Medulla oblongata (tissue), 1 donor: ENCODE results near the gene WFIKKN2.
A peak's percentile ranks its signal among the peaks of the same experiment; 100 is the strongest.
"Not testable (repeated sequence)": the region's sequence is repeated elsewhere in the genome, so short reads cannot be mapped to it uniquely, and the experiment has no call there.

ENCODE experiments used
- DNase-seq: peaks from one replicate; pipeline ENCODE4 v3.0.0-alpha.2; 2015; ENCODE audit errors: extremely low spot score

WFIKKN2 gene

DNA sequence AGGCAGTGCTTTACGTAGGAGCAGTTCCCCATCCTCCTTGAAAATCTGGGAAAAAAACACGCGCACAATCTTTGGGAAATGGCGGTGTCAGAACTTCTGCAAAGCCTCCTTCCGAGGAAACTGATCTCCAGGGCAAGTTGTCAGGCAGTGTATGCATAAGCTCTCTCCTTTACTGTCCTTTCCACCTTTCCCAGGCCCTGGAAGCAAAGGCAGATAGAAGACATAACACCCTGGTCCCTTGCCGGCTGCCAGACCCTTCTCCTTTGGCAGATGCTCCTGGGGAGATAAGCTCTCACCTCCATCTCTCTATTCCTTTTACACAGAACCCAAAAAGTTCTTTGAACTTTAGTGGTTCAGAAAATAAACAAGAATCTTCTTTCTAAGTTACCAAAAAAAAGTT, 18.4 kb downstream of the WFIKKN2 start:
- DNase-seq, result no peak

DNA sequence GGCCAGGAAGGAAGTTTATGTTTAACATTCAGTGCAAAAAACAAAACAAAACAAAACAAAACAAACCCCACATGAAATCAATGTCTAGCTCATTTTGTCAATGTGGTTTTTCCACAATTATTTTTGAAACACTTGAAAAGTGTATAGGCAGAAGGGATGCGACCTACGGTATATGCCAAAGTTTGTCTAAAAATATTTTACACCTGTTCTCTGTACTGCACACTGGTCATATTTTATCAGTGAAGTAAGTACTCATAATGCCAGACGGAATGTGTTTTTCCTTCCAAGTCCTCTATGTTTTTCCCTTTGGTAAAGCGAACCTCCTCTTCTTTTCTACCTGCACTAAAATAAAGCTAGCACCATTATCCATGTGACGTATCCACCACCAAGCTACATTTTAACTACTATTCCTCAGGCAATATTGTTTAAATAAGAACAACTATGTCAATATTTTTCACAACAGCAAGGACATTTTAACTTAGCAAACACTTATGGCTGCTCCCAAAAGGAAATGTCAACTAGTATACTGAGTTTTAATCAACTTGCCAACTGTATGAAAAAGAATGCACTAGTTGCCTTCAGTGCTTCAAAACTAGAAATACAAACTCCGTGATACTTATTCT, 20.4 kb downstream of the WFIKKN2 start:
- DNase-seq, result no peak

DNA sequence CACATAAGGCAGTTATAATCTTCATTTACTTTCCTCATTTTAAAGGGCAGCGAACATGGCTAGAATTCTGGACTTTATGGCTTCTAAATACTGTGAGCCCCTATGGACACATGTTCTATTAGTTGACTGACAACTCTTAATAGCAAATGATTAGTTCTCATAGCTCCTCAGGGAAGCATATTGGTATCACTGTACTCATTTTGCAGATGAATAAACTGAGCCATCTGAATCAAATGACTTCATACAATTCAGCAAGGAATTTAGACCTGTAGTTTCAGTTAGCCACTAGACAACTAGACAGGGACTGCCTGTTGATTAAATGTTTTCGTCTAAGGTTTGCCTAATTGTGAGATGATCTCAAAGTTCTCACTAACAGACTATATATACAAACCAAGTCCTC, 21.0 kb downstream of the WFIKKN2 start:
- no peak for DNase-seq

DNA sequence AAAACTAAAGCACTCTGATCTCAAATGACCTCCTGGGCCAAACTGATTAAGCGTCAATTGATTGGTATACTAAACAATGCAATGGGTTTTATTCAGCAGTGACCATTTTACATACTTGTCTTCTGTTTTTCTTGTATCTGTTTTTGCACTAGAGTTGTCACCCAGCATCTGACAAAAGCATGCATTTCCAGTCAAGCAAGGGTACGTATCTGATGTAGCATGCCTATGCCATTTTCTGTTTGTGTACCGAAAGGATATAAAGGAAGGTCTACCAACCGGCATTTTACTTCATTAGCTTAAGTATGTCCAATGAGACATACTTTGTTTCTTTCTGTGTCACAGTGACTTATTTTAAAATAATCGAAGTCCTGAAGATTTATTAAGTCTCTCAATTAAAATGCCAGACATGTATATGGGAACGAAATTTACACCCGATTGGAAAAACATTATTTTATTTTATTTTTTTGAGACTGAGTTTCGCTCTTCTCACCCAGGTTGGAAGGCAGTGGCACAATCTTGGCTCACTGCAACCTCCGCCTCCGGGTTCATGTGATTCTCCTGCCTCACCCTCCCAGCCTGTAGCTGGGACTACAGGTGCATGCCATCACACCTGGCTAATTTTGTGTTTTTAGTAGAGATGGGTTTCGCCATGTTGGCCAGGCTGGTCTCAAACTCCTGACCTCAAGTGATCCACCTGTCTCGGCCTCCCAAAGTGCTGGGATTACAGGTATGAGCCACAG, 23.3 kb downstream of the WFIKKN2 start:
- DNase-seq, result no peak

DNA sequence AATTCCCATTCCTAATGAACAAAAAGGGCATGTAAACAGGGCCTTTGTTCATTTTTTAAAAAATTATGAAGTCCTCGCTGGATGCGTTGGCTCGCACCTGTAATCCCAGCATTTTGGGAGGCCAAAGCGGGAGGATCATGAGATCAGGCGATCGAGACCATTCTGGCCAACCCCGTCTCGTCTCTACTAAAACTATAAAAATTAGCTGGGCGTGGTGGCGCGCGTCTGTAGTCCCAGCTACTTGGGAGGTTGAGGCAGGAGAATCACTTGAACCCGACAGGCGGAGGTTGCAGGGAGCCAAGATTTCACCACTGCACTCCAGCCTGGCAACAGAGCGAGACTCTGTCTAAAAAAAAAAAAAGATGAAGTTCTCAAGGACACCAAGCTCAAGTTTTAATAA, 24.3 kb downstream of the WFIKKN2 start:
- not testable (repeated sequence) for DNase-seq

DNA sequence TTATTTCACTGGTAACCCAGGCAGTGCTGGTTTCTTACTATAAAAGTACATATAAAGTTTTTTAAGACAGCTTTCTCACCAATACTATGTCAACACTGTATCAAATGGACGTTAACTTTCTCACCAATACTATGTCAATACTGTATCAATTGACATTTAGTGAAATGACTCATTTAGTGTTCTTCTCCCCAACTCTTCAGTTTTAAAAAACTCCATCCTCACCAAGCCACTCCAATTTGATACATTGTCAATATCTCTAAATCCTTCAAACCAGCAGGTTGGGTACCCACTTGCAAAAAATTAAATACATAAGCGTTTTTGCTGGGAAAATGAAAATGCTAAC, 25.9 kb downstream of the WFIKKN2 start:
- no peak for DNase-seq

DNA sequence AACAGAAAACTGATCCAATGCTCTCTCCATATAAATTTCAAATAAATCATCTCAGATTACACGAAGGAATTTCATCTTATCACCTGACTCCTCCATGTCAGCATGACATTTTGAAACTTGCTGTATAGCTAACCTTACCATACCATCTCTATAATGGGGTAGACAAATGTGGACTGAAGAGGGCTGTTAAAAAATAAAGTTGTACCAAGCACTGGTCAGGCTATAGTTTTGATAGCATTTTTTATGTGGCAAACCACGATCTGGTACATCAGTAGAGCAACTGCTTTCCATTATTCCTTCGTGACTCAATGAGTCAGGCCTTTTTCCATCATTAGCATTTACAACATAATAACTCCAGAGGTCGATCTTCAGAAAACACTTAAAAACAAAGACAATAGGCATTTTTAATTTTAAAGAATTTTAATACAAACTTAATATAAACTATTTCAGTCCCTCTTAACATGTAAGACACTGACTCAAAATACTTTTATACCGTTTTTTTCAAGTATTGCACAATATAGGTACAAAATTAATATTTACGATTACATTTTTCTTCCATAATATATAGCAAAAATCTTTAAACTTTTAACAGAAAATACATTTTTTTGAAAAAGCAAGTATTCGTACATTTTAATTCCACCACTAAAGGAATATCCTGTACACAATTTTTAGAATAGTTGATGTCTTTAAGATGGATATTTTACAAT, 26.6 kb downstream of the WFIKKN2 start:
- DNase-seq, result peak; percentile 51

DNA sequence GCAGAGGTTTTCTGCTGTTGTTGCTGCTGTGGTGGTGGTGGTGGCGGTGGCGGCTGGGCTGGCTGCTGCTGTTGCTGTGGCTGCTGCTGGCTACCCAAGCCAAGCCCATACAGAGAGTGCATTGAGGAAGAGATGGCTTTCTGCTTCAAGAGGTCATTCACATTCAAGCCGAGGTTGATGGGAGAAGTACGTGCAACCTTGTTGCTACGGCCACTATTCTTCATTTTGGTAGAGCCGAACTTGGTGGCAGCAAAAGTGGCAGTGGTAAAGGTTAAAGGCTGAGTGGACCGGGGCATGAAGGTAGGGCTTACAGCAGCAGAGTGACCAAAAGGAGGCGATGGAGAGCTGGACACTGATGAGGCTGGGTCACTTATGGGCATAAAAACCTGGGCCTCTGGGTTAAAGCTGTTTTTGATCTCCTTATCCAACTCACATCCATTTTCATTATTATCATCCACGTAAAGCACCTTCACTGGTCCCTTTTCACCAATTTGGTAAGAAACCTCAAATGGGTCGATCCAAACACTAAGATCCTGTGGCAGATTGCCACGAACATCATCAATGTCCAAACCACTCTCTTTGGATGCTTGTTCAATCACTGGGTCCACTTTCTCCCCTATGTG, 27.9 kb downstream of the WFIKKN2 start:
- peak; percentile 90 for DNase-seq

DNA sequence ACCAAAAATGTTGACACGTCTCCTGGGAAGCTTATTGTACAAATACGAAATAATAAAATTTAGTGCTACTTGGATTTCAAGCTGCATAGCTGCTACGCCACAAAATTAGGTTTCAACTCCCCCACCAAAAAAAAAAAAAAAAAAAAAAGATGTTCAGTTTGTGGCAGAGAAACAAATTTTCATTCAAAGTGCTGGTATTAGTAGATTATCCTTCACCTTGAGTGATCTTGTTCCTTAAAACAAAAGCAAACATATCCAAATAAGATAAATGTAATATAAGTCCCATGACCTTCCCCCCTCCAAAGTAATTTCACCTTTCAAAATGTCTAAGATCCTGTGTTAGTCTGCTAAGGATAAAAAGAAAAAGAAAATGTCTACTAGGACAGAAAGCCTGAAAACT, 28.5 kb downstream of the WFIKKN2 start:
- DNase-seq, result no peak

DNA sequence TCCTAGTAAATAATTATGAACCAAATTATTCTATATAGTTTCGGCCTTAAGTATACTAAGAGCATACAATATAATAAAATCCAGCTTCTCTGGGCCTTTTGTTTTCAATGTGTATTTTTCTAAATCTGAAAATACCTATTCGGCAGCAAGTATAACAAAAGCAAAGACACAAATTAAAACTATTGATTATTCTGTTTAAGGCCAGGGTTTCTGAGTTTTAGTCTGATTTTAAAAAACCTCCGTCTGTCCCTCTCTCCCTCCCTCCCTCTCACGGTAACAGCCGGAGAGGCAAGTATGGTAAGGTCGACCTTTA, 29.3 kb downstream of the WFIKKN2 start:
- DNase-seq, result no peak

DNA sequence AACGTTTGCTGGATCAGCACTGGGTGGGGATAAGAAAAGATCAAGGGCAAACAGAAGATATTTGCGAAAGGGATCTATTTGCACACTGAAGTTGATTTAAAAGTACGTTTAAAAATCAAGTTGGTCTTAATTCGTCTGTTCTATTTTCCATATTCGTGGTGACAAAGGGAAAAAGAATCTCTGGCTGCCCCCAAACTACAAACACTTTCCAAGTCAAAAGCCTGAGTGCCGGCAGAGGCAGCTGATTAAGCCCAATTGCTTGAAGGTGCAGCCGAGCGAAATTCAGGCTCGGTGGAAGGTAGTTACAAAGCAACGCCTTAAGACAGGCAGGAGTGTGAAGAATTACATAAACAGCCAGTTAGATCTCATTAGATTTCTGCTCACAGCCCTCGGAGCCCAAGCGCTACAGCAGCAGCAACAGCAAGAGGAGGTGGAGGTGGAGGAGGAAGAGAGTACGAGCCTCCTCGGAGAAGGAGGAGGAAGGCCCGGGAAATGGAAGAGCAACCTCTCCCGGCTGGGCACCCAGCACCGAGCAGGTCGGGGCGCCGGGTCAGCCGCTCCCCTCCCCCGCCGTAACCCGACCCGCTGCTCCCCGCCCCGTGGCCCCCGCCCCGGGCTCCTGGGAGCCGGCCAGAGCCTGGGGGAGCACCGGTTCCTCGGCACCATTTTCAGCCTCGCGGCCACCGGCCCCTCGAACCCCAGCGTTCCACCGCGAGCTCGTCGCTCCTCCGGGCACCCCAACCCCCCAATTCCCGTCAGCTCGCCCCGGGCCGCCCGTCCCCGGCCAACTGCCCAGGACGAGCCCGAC, 29.9 kb downstream of the WFIKKN2 start:
- peak; percentile 65 for DNase-seq

DNA sequence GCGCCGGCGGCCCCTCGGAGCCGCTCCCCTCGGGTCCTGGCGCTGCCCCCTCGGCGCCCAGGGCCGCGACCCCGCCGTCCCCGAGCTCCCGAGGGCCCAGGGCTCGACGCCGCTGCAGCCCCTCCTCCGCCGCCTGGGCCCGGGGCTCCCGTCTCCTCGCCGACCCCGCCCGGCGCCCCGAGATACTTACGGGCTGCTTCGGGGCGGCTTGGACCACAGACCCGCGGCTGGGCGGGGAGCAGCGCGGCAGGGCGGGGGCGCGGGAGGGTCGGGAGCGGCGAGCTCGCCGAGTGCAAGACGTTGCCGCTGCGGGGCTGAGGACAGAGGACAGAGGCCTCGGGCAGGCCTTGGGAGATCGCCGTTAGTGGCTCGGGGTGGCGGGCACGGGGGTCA, 30.5 kb downstream of the WFIKKN2 start:
- DNase-seq, result no peak

DNA sequence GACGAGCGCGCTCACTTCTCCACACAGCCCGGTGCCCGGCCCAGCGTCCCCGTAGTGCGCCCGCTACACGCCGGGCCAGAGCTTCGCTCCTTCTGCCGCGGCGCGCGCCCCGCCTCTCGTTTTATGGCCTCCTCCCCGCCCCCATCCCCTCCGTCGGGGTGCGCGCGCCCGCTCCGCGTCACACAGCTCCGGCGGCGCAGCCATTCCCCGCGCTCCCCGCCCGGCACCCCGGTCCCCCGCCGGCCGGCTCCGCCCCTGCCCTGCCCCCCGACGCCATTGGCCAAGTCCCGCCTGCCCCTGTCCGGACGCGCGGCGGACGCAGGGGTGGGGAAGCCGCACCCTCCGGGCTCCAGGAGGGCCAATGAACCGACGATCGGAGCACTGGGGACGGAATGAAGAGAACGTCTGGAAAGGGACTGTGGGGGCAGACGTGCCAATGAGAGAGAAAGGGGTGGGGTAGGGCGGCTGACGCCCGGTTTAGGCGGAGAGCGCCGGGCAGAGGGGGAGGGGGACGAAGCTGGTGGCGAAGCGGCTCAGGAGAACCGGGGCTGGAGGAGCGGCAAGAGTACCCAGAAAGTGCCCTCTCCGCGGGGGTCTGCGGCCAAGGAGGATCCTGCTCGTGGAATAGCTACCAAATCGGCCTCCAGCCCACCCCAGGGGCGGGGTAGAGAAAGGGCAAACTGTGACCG, 31.0 kb downstream of the WFIKKN2 start, which contains the start of gene TOB1:
TSS of gene TOB1 (minus strand) at position 94 of the 689 bp plus-strand sequence. CDS start 2,337 bp downstream, outside the sequence.
- peak; percentile 99 for DNase-seq

DNA sequence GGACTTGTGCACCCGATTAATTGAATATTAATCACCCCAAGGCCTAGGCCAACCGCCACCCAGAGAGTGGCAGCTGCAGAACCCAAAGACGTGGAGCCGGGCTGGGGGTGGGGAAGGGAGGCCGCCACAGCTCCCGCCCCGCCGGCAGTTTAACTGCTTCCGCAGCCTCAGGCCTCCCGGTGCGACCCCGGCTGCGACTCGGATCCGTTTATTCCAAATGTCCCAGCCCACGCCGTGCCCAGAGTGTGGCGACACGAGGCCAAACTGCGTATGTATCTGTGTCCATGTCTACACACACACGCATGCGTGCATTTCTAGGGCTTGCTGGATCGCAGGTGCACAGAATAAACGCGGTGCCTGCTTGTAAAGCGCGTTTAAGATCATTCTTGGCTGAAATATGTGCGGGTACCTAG, 31.6 kb downstream of the WFIKKN2 start:
- no peak for DNase-seq

DNA sequence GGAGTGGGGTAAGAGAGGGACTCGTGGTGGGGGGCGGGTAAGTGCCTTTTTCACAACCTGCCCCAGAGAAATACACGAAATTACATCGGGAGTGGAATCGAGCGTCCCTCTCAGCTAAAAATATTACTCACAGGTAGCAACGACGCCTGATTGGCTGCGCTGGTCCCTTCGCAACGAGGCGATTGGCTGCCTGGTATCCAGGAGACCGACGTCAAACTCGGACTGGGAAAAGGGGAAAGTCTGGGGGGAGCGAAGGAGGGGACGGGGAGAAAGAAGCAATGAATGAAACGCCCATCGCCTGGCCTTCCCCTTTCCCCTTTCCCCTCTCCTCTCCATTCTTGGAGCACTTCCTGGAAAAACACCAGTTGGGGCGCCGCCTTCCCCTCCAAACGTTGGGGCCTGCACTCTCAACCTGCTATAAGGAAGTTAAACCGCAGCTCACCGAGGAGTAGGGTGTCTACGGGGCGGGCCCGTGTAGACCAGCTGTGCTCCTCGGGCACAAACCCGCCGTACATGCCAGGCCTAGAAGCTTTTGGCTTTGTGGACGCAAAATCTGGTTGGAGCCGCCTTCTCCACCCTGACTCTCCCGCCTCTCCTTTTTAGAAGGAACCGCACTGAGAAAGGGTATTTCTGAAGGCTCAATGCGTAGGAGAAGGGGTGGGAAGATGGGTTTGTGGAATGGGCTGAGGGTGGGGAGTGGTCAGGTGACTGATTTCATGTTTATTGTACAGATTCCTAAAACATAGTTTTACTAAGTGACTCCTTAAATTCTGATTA, 32.2 kb downstream of the WFIKKN2 start:
- DNase-seq, result peak; percentile 99

DNA sequence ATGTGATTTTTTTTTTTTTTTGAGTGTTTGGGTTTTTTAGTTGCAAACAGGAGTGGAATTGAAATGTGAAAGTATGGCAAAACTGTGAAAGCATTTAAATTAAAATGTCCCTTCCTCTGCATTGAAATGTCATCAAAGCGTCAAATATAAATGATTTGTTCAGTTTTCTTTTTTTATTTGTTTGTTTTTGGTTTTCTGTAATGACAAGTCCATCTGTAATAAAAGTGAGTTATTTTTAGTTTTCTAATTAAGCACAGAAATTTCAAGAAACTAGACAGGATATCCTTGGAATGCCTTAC, 32.7 kb downstream of the WFIKKN2 start:
- DNase-seq, result no peak

DNA sequence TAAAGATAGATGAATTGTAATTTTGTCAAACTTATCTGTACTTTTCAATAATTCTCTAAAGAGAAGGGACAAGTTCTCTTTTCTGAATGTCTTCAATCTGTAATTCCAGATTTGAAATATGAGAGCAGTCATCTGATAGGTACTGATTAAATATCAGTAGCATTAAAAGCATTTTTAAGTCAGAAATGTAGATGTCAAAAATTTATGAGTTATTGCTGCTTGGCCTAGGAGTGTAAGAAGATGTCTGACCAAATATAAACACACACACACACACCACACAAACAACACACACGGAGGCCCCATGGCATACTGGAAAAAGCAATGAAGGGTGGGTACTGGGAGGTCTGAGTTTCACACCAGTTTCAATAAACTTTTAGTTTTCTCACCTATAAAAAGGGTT, 33.2 kb downstream of the WFIKKN2 start:
- no peak for DNase-seq

DNA sequence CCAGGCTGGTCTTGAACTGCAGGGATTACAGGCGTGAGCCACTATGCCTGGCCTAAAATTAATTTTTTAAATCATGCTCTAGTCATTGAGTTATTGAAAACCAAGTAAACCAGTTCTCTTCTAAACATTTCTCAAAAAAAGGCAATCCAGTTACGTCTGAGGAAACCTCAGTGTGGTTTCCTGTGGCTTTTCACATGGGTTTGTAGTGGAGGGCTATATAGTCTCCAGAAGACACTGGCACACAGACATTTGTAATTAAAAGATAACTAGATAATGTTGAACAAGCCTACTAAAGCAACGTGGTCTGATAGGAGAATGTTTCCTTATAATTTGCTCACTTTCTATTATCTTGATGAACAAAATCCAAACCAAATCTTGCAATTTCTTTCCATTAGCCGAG, 36.0 kb downstream of the WFIKKN2 start:
- DNase-seq, result no peak

DNA sequence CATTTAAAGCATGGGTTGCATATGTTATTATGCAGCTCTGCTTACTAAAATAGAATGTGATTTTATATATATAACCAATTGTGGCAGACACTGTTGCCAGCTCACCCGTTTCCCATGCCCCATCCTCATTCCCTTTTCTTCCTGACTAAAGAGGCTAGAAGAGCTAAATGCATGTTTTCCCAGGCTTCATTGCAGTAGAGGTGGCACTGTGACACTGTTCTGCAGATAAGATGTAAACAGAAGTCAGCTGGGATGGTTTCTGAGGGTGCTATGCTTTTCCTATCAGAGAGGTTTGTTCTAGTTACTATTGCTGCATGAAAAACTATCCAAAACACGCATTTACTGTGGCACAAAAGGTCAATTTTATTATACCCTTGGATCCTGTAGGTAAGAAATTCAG, 36.5 kb downstream of the WFIKKN2 start:
- DNase-seq, result no peak

DNA sequence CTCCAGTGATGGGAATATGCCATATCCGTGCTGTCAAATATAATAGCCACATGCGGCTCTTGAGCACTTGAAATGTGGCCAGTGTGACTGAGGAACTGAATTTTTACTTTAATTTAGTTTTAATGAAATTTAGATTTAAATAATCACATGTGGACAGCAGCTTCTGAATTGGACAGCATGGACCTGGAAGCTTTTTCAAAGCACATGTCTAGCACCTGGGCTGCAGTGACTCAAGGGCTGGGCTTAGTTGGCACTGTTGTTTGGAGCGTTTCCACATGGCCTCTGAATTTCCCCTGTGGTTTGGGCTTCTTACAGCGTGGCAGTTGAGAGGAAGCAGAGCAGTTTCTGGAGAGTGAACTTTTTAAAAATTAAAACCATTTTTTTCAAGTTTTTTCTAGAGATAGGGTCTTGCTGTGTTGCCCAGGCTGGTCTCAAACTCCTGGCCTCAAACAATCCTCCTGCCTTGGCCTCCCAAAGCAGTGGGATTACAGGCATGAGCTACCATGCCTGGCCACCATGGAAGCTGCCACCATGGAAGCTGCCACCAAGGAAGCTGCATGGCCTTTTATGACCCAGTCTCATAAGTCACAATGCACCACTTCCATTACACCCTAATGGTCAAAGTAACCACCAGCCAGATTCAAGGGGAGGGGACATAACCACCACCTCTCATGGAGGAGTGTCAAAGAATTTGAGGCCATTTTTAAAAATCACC, 37.5 kb downstream of the WFIKKN2 start:
- DNase-seq, result no peak
